ENCODE data around the gene DIDO1.
A peak's percentile ranks its signal among the peaks of the same experiment; 100 is the strongest.

Gene DIDO1

GRCh38 chr20:62892348-62893304, 33.7 kb downstream of the DIDO1 start:
- no peak for DNase-seq

- DNase-seq, result no peak
Observed at GRCh38 chr20:62891111-62891510, 35.2 kb downstream of the DIDO1 start.

- peak in 1 of 14 donors; percentile 43 for DNase-seq
Observed at GRCh38 chr20:62890444-62890843, 35.9 kb downstream of the DIDO1 start.

- no peak for DNase-seq
Observed at GRCh38 chr20:62889871-62890270, 36.4 kb downstream of the DIDO1 start.

GRCh38 chr20:62889411-62889810, 36.9 kb downstream of the DIDO1 start:
- DNase-seq, result no peak

- no peak for DNase-seq
Observed at GRCh38 chr20:62888910-62889309, 37.4 kb downstream of the DIDO1 start.

GRCh38 chr20:62888406-62888805, 37.9 kb downstream of the DIDO1 start:
- DNase-seq, result no peak

GRCh38 chr20:62887860-62888239, 38.5 kb downstream of the DIDO1 start:
- DNase-seq, result no peak

GRCh38 chr20:62887152-62887859, 39.0 kb downstream of the DIDO1 start:
- no peak for DNase-seq

GRCh38 chr20:62886709-62887058, 39.6 kb downstream of the DIDO1 start:
- DNase-seq, result no peak

- no peak for DNase-seq
Observed at GRCh38 chr20:62885896-62886708, 40.2 kb downstream of the DIDO1 start.

GRCh38 chr20:62885046-62885895, 41.0 kb downstream of the DIDO1 start:
- no peak for DNase-seq

- DNase-seq, result no peak
Observed at GRCh38 chr20:62884556-62884955, 41.7 kb downstream of the DIDO1 start.

GRCh38 chr20:62882426-62882825, 43.9 kb downstream of the DIDO1 start:
- no peak for DNase-seq

GRCh38 chr20:62881662-62882395, 44.5 kb downstream of the DIDO1 start:
- DNase-seq, result no peak

GRCh38 chr20:62880935-62881661, 45.2 kb downstream of the DIDO1 start:
- no peak for DNase-seq

GRCh38 chr20:62880147-62880934, 46.0 kb downstream of the DIDO1 start:
- DNase-seq, result no peak

GRCh38 chr20:62879275-62880146, 46.8 kb downstream of the DIDO1 start:
- no peak for DNase-seq

Data from C1 segment of cervical spinal cord (tissue), 14 donors.